PC-3 (cell line): ENCODE measurements around the gene ANKH.

Source experiments
- CTCF ChIP-seq: fragments of 300-600 bp; sonication (generic); conservative IDR thresholded peaks from 2 replicates; pipeline ENCODE4 v1.5.1; 2017; ENCODE audit warnings: antibody characterized with exemption, low read depth, mild to moderate bottlenecking, low read length
- EZH2phosphoT487 ChIP-seq: fragments of 300-600 bp; sonication (generic); IDR thresholded peaks from 2 replicates; pipeline ENCODE4 v1.6.1; 2018; ENCODE audit warnings: mild to moderate bottlenecking, antibody characterized with exemption, low read length, borderline replicate concordance

- TF ChIP-seq CTCF (no peak), EZH2phosphoT487 (no peak)
These were observed 169.2 kb downstream of the ANKH start for GRCh38 chr5:14702238-14702839.
